ENCODE results near the gene UNC13D.

The UNC13D gene

GRCh38 chr17:75856062-75856756, 12.0 kb upstream of the UNC13D start:
- H3K4me3 ChIP-seq (ENCODE audit: insufficient read depth, low read length, poor library complexity, severe bottlenecking): peak overlapping the region; percentile 72
- H3K27ac ChIP-seq (ENCODE audit: low read depth, low read length): peak overlapping the region; percentile 69
- H3K4me2 ChIP-seq (ENCODE audit: low read depth, low read length, poor library complexity, severe bottlenecking): peak overlapping the region; percentile 96
- peaks cover 11% of the 10 kb centered on the region; the same call in 1 of the 2 replicates for H3K79me2 ChIP-seq (ENCODE audit: insufficient read depth, low read length)
- H3K9ac ChIP-seq (ENCODE audit: low read length): peak overlapping the region; percentile 83
- H3K9me2 ChIP-seq (replicated peaks; ENCODE audit: insufficient read depth, low read length): no peaks in the 10 kb centered on the region
- peak overlapping the region; percentile 57 for H2AFZ ChIP-seq (ENCODE audit: low read depth, low read length, severe bottlenecking)
- TF ChIP-seq EZH2phosphoT487 (conservative IDR thresholded peaks at IDR 0.05; ENCODE audit: low read length) (no peak), CTCF (IDR thresholded peaks at IDR 0.05; ENCODE audit: insufficient read depth, low read length, poor library complexity, severe bottlenecking) (peak; percentile 4)
- H3K9me3 ChIP-seq (ENCODE audit: insufficient read depth, low read length): no peaks in the 10 kb centered on the region
- H3K27me3 ChIP-seq (ENCODE audit: low read length): no peaks in the 10 kb centered on the region
- no peaks in the 10 kb centered on the region for H3K36me3 ChIP-seq (ENCODE audit: low read length)
- peaks cover 23% of the 10 kb centered on the region for H3F3A ChIP-seq (ENCODE audit: insufficient read depth)
- no peaks in the 10 kb centered on the region for H4K20me1 ChIP-seq (ENCODE audit: low read depth, low read length)

- H3F3A ChIP-seq (ENCODE audit: insufficient read depth): peaks cover 23% of the 10 kb centered on the region
These were observed 11.3 kb upstream of the UNC13D start, which contains the start of gene WBP2 for GRCh38 chr17:75855310-75856061. TSS of gene WBP2 (minus strand) at chr17:75855335. CDS start at chr17:75855297, 38 bp downstream.

GRCh38 chr17:75854881-75855309, 10.7 kb upstream of the UNC13D start:
- Histone ChIP-seq H3K4me3 (ENCODE audit: insufficient read depth, low read length, poor library complexity, severe bottlenecking) (peak overlapping the region; percentile 65), H3K9ac (ENCODE audit: low read length) (peak overlapping the region; percentile 58), H4K20me1 (ENCODE audit: low read depth, low read length) (no peaks in the 10 kb centered on the region), H3K9me3 (ENCODE audit: insufficient read depth, low read length) (no peaks in the 10 kb centered on the region), H3K27me3 (ENCODE audit: low read length) (no peaks in the 10 kb centered on the region), H3K79me2 (ENCODE audit: insufficient read depth, low read length) (peaks cover 11% of the 10 kb centered on the region; the same call in 1 of the 2 replicates), H3K27ac (ENCODE audit: low read depth, low read length) (no peak overlapping the region), H3K4me2 (ENCODE audit: low read depth, low read length, poor library complexity, severe bottlenecking) (peak overlapping the region; percentile 79), H2AFZ (ENCODE audit: low read depth, low read length, severe bottlenecking) (no peak overlapping the region), H3K9me2 (replicated peaks; ENCODE audit: insufficient read depth, low read length) (no peaks in the 10 kb centered on the region), H3K36me3 (ENCODE audit: low read length) (no peaks in the 10 kb centered on the region), H3F3A (ENCODE audit: insufficient read depth) (peaks cover 21% of the 10 kb centered on the region)
- TF ChIP-seq CTCF (IDR thresholded peaks at IDR 0.05; ENCODE audit: insufficient read depth, low read length, poor library complexity, severe bottlenecking): no peak
- TF ChIP-seq EZH2phosphoT487 (conservative IDR thresholded peaks at IDR 0.05; ENCODE audit: low read length): no peak

More at GRCh38 chr17:75855310-75856061, 11.3 kb upstream of the UNC13D start, which contains the start of gene WBP2:
- TF ChIP-seq CTCF (IDR thresholded peaks at IDR 0.05; ENCODE audit: insufficient read depth, low read length, poor library complexity, severe bottlenecking) (peak; percentile 55), EZH2phosphoT487 (conservative IDR thresholded peaks at IDR 0.05; ENCODE audit: low read length) (no peak)
- H3K27ac ChIP-seq (ENCODE audit: low read depth, low read length): peak within 1 kb of the TSS; percentile 69
- H3K27me3 ChIP-seq (ENCODE audit: low read length): no peaks in the 10 kb centered on the region
- H3K9ac ChIP-seq (ENCODE audit: low read length): peak within 1 kb of the TSS; percentile 83
- peak within 1 kb of the TSS; percentile 96 for H3K4me2 ChIP-seq (ENCODE audit: low read depth, low read length, poor library complexity, severe bottlenecking)
- H3K9me2 ChIP-seq (replicated peaks; ENCODE audit: insufficient read depth, low read length): no peaks in the 10 kb centered on the region
- no peaks in the 10 kb centered on the region for H3K9me3 ChIP-seq (ENCODE audit: insufficient read depth, low read length)
- peaks cover 11% of the 10 kb centered on the region; the same call in 1 of the 2 replicates for H3K79me2 ChIP-seq (ENCODE audit: insufficient read depth, low read length)
- H2AFZ ChIP-seq (ENCODE audit: low read depth, low read length, severe bottlenecking): peak within 1 kb of the TSS; percentile 57
- H3K36me3 ChIP-seq (ENCODE audit: low read length): no peaks in the 10 kb centered on the region
- H4K20me1 ChIP-seq (ENCODE audit: low read depth, low read length): no peaks in the 10 kb centered on the region
- H3K4me3 ChIP-seq (ENCODE audit: insufficient read depth, low read length, poor library complexity, severe bottlenecking): peak within 1 kb of the TSS; percentile 72
